ENCODE results near the gene BRI3BP.
A peak's percentile ranks its signal among the peaks of the same experiment; 100 is the strongest.
"Not testable (repeated sequence)": the region's sequence is repeated elsewhere in the genome, so short reads cannot be mapped to it uniquely, and the experiment has no call there.

BRI3BP gene

DNA sequence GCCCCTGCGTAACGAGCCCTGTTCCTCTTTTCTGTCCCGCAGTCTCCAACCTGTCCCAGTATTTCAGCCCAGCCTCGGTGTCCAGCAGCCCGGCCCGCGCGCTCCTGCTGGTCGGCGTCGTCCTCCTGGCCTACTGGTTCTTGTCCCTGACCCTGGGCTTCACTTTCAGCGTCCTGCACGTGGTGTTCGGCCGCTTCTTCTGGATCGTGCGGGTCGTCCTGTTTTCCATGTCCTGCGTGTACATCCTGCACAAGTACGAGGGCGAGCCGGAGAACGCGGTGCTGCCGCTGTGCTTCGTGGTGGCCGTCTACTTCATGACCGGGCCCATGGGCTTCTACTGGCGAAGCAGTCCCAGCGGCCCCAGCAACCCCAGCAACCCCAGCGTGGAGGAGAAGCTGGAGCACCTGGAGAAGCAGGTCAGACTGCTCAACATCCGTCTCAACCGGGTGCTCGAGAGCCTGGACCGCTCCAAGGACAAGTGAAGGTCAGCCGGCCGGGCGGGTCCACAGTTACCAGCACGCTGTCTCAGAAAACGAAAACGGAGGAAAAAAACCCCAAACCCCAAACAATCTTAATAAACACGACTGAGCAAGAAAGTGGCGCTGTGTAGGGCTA is 31.6 kb downstream of the BRI3BP start:
- DNase-seq, result no peak

DNA sequence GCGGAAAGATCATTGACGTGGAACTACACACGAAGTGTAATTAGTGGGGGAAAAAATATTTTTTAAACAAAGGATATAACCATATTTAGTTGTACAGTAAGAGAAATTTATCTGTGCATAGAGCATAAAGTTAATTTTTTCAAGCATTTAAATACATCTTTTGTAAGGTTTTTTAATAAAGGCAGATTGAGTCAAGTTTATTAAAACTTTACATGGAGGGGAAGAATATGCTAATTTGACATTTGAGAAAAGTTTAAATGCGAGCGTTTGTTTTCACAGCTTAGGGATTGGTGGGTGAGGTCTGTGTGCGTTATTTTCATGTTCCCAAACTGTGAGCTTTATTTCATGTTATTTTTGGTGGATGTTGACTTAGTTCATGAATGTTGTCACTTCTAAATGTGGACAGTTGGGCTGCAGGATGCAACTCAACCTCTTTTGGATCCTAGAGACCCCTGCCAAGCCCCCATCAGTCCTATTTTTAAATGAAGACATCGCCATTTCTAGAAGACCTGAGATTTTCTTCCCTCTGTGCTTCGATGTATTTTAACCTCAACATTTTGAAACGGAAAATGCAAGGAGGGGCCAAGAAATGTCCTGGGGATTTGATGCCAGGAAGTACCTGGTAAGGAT is 32.3 kb downstream of the BRI3BP start:
- no peak for DNase-seq

GRCh38 chr12:125028106-125028505 is 34.7 kb downstream of the BRI3BP start:
- DNase-seq, result no peak

DNA sequence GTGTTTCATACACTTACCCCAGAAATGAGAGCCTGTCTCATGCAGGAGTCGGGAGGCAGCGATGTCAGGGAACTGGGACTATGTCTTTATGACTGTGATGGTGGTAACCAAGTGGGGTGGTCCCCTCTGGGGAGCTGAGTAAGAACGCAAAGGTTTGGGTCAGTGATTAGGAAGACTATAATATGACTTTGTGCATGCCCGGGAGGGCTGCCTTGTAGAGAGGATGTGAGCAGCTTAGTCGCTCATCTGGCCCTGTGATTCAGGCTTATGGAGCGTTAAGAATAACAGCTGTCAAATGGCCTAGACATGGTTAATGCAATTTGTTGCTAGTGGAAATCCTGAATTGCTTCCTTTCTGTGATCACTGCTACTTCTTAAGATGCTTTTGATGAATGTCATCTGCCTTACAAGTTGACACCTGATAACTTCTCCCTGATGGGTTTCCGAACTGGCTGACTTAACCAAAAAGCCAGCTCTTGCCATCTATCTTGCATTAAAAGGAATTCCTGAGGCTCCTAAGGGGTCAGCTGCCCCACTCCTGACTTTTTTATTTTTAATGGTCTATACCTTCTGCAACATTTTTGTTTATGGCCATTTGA is 36.4 kb downstream of the BRI3BP start:
- DNase-seq, result no peak

GRCh38 chr12:125031471-125031870 is 38.0 kb downstream of the BRI3BP start:
- not testable (repeated sequence) for DNase-seq

DNA sequence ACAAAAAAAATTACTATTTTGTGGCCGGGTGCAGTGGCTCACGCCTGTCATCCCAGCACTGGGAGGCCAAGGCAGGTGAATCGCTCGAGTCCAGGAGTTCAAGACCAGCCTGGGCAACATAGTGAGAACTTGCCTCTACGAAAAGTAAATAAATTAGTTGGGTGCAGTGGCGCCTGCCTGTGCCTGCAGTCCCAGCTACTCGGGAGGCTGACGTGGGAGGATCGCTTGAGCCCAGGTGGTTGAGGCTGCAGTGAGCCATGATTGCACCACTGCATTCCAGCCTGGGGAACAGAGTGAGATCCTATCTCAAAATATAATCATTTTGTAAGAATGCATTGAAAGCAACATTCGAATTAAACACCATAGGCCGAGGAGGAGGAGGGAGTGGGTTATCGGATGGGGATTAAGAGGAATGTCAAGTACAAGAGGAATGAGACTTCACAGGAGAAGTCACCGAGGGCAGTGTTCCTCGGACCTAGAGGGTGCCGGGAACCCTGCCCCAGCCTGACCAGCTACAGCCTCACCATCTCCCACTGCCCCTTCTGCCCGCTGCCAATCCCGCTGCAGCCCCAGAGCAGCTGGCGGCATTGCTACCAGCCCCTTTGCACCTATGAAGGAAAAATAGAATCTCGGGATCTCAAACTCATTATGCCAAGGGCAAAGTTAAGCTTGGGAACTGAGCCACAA is 39.2 kb downstream of the BRI3BP start:
- no peak for DNase-seq

DNA sequence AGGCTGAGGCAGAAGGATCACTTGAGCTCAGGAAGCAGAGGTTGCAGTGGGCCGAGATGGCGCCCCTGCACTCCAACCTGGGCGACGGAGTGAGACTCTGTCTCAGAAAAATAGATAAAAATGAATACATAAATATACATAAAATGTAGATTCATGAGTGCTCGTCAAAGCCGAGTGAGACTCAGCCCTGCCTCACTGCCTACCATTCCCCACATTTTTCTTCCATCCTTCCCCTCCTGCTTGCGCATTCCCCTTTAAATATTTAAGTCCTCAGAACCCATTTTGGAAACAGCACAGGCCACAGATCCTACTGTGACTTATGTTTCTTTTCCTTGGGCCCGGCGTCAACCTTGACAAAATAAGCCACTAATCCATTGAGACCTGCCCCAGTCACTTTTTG is 39.8 kb downstream of the BRI3BP start:
- DNase-seq, result no peak

DNA sequence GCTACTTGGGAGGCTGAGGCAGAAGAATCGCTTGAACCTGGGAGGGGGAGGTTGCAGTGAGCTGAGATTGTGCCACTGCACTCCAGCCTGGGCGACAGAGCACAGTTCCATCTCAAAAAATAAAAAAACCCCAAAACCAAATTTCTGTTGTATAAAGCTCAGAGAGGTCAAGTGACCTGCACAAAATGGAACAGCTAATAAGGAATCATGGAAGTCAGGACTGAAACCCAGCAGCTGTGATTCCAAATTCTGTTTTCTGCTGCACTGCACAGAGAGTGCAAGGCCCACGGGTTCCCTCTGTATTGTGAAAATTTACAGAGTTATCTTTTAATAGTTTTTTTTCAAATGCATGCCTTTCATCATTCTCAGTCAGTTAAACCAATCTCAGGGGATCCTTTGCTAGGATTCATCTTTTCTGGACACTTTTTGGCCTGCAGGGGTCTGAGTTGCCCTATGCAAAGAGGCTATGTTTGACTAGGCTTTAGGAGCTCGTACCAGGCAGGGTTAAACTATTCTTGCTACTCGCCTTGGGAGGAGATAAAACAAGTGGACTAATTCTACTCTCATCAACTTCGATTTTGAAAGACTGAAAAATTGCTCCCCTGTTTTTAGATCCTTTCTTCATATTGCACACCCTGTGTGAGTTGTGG is 45.7 kb downstream of the BRI3BP start:
- no peak for DNase-seq

GRCh38 chr12:125049093-125049458 is 55.6 kb downstream of the BRI3BP start:
- no peak for DNase-seq

GRCh38 chr12:125050446-125050845 is 57.0 kb downstream of the BRI3BP start:
- DNase-seq, result no peak

- no peak for DNase-seq
Observed at GRCh38 chr12:125050868-125051267, 57.4 kb downstream of the BRI3BP start.

- DNase-seq, result no peak
Observed at GRCh38 chr12:125053821-125054220, 60.4 kb downstream of the BRI3BP start.

- no peak for DNase-seq
Observed at GRCh38 chr12:125055591-125055990, 62.1 kb downstream of the BRI3BP start.

DNA sequence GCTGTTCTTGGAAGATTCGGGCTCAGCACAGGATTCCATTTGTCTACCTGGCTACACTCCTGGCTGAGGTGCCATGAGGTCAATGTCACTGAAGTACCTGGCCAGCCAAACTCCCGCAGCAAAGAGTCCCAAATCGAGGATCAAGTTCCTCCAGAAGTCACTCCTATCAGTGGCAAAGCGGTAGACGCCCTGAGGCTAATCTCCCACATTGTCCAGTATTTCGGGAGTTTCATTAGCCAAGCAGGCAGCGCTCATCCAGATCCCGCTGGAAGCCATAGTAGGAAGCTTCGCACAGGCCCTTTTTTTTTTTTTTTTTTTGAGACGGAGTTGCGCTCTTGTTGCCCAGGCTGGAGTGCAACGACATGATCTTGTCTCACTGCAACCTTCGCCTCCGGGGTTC is 62.9 kb downstream of the BRI3BP start:
- DNase-seq, result no peak

- DNase-seq, result no peak
Observed at GRCh38 chr12:125057708-125058107, 64.3 kb downstream of the BRI3BP start.

DNA sequence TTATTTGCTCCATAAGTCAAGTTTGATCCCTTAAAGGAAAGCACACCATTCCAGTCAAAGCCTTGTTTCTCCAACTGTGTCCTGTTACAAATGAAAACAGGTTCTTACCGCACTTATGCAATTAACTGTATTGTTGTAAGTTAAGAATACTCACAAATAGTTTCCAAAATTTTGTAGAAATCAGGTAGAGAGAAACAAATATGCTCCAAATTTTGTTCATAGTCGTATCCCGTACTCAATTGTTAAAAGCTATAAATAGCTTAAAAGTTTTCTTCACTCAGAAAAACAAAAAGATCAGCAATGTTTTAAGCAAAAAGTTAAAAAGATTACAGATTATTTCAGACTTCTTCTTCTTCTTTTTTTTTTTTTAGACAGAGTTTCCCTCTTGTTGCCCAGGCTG is 67.8 kb downstream of the BRI3BP start:
- DNase-seq, result no peak

GRCh38 chr12:125063522-125063921 is 70.1 kb downstream of the BRI3BP start:
- not testable (repeated sequence) for DNase-seq

GRCh38 chr12:125064492-125064891 is 71.0 kb downstream of the BRI3BP start:
- no peak for DNase-seq

DNA sequence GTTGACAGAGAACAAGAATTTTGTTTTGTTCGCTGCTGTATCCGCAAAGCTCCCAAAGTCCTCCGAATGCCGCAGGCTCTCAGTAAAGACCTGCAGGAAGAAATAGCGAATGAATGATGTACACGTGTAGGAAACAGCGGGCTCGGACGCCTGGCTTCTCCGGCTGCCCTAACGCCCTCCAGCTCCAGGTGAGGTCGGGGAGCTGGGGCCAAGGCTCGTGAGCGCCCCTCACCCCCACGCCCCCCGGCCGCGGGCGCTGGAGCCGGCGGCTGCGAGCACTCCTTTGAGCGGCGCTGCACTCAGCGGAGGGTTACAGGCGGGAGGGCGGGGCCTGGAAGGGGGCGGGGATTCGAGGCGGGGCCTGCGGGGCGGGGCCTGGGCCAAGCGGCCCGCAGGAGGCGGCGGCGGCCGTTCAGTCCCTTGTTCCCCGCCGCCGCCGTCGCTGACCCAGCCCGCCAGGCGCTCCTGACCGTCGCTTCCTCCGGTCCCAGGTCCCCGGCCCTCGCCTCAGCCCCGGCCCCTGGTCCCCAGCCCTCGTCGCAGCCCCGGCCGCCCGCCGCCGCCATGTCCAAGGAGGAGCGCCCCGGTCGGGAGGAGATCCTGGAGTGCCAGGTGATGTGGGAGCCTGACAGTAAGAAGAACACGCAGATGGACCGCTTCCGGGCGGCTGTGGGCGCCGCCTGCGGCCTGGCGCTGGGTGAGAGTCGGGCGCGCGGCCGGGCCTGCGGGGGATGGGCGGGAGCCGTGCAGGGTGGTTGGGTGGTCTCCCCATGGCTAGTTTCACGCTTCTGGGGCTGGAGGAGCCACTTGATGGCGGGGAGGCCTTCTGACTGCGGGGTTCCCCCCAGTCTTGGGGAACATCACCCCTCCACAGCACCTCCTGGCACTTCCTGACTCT is 71.8 kb downstream of the BRI3BP start, which contains the start of gene AACS:
Gene AACS, plus strand, starts transcription at position 415 of the 898 bp plus-strand sequence. Its CDS starts 150 bp downstream, at position 565.
- peak; percentile 19 for DNase-seq

DNA sequence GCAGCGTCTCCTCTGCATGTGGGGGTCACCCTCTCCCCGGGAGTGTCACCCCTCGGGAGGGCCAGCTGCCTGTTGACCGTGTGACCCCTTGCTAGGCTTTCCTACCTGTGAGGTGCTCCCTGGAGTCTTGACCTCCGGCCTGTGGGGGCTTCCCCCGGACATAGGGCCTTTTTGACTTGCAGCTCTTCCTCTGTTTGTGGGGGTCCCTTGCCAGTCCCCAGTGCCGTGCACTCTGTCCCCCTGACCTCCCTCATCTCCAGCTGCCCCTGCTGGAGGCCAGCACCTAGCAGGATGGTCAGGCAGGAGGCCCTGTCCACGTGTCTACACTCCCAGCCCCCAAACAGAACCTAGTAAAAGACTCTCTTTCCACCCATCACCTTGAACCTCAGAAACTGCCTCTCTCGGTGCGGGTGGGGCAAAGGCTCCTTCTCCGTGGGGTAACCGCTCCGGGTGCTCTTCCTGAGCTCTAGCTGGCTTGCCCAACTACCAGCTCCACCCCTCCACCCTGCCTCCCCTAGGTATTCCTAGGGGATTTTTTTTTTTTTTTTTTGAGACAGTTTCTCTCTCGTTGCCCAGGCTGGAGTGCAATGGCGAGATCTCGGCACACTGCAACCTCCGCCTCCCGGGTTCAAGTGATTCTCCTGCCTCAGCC is 72.6 kb downstream of the BRI3BP start:
- DNase-seq, result no peak

DNA sequence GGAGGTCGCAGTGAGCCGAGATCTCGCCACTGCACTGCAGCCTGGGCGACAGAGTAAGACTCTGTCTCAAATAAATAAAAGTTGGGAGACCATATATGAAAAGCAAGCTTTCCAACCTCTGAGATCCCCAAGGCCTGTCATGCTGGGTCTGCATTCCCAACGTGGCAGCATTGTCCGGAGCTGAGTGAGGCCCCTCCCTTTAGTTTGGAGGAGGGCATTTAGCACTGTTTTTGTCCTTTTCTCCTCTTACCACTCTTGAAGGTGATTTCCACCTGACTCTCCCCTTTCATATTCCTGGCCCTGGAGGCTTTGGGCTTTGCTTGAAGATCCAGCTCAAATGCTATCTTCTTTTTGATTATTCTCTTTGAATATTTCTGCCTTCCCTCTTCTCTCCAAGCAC is 74.9 kb downstream of the BRI3BP start:
- no peak for DNase-seq

- no peak for DNase-seq
Observed at GRCh38 chr12:125069616-125070015, 76.2 kb downstream of the BRI3BP start.

Data from NCI-H187 treated with DMSO at 0.1 percent for 48 hours (cell line).